Measurements from ENCODE around the gene DDB1. TPM values are rescaled to one million over a fixed set of nuclear protein-coding genes. Genes with fewer than 3 reads are reported as not detected.

Gene DDB1
- total RNA-seq, 2 experiments from 2014 or later = 308 to 315 TPM

- Mint-ChIP-seq H3K27ac (peak overlapping the region; percentile 99), H3K36me3 (peaks cover 30% of the 10 kb centered on the region), H3K4me1 (peaks cover 46% of the 10 kb centered on the region), H3K27me3 (no peaks in the 10 kb centered on the region), H3K4me3 (peak overlapping the region; percentile 95), H3K9me3 (no peaks in the 10 kb centered on the region)
- no peak for DNase-seq
These were observed 1.8 kb upstream of the DDB1 start for GRCh38 chr11:61334434-61335354.

- Mint-ChIP-seq H3K9me3 (no peaks in the 10 kb centered on the region), H3K27ac (peak overlapping the region; percentile 99), H3K27me3 (no peaks in the 10 kb centered on the region), H3K36me3 (peaks cover 32% of the 10 kb centered on the region), H3K4me1 (peaks cover 53% of the 10 kb centered on the region), H3K4me3 (peak overlapping the region; percentile 95)
- DNase-seq = no peak
These were observed 887 bp upstream of the DDB1 start for GRCh38 chr11:61333550-61334433.

- H3K4me1 Mint-ChIP-seq = peaks cover 64% of the 10 kb centered on the region
- DNase-seq = no peak
- peak overlapping the region; percentile 99 for H3K27ac Mint-ChIP-seq
- H3K9me3 Mint-ChIP-seq = no peaks in the 10 kb centered on the region
- no peaks in the 10 kb centered on the region for H3K27me3 Mint-ChIP-seq
- H3K36me3 Mint-ChIP-seq = peaks cover 43% of the 10 kb centered on the region
- peak overlapping the region; percentile 95 for H3K4me3 Mint-ChIP-seq
These were observed 566 bp downstream of the DDB1 start for GRCh38 chr11:61332281-61332796.

- Mint-ChIP-seq H3K4me1 (peaks cover 60% of the 10 kb centered on the region), H3K36me3 (peaks cover 43% of the 10 kb centered on the region), H3K4me3 (peak overlapping the region; percentile 95), H3K27me3 (no peaks in the 10 kb centered on the region), H3K9me3 (no peaks in the 10 kb centered on the region), H3K27ac (peak overlapping the region; percentile 99)
- DNase-seq = no peak
These were observed 1.3 kb downstream of the DDB1 start for GRCh38 chr11:61331651-61332050.

- no peak overlapping the region for H3K27ac Mint-ChIP-seq
- H3K4me1 Mint-ChIP-seq = peaks cover 56% of the 10 kb centered on the region
- peaks cover 49% of the 10 kb centered on the region for H3K36me3 Mint-ChIP-seq
- H3K4me3 Mint-ChIP-seq = no peak overlapping the region
- no peaks in the 10 kb centered on the region for H3K9me3 Mint-ChIP-seq
- no peaks in the 10 kb centered on the region for H3K27me3 Mint-ChIP-seq
- DNase-seq = no peak
These were observed 3.0 kb downstream of the DDB1 start for GRCh38 chr11:61329871-61330270.

- Mint-ChIP-seq H3K36me3 (peaks cover 55% of the 10 kb centered on the region), H3K9me3 (no peaks in the 10 kb centered on the region), H3K4me1 (peaks cover 44% of the 10 kb centered on the region), H3K27me3 (no peaks in the 10 kb centered on the region), H3K4me3 (no peak overlapping the region), H3K27ac (no peak overlapping the region)
- DNase-seq = no peak
These were observed 4.6 kb downstream of the DDB1 start for GRCh38 chr11:61328351-61328750.

- Mint-ChIP-seq H3K9me3 (no peaks in the 10 kb centered on the region), H3K27ac (no peak overlapping the region), H3K4me1 (peaks cover 42% of the 10 kb centered on the region), H3K27me3 (no peaks in the 10 kb centered on the region), H3K36me3 (peaks cover 58% of the 10 kb centered on the region), H3K4me3 (no peak overlapping the region)
- DNase-seq = no peak
These were observed 5.2 kb downstream of the DDB1 start for GRCh38 chr11:61327669-61328071.

GRCh38 chr11:61325649-61326414, 7.1 kb downstream of the DDB1 start:
- no peaks in the 10 kb centered on the region for H3K27me3 Mint-ChIP-seq
- no peak for DNase-seq
- H3K9me3 Mint-ChIP-seq = no peaks in the 10 kb centered on the region
- peaks cover 47% of the 10 kb centered on the region for H3K36me3 Mint-ChIP-seq
- H3K4me1 Mint-ChIP-seq = peaks cover 29% of the 10 kb centered on the region
- no peak overlapping the region for H3K27ac Mint-ChIP-seq
- H3K4me3 Mint-ChIP-seq = no peak overlapping the region

GRCh38 chr11:61315260-61315659, 17.6 kb downstream of the DDB1 start:
- H3K4me3 Mint-ChIP-seq = no peak overlapping the region
- H3K36me3 Mint-ChIP-seq = peaks cover 12% of the 10 kb centered on the region
- no peak overlapping the region for H3K27ac Mint-ChIP-seq
- no peak for DNase-seq
- H3K4me1 Mint-ChIP-seq = no peaks in the 10 kb centered on the region
- H3K27me3 Mint-ChIP-seq = no peaks in the 10 kb centered on the region
- no peaks in the 10 kb centered on the region for H3K9me3 Mint-ChIP-seq

GRCh38 chr11:61310749-61311148, 22.2 kb downstream of the DDB1 start:
- Mint-ChIP-seq H3K4me1 (no peaks in the 10 kb centered on the region), H3K9me3 (no peaks in the 10 kb centered on the region), H3K4me3 (no peak overlapping the region), H3K36me3 (peaks cover 7% of the 10 kb centered on the region), H3K27ac (no peak overlapping the region), H3K27me3 (no peaks in the 10 kb centered on the region)
- no peak for DNase-seq

GRCh38 chr11:61309739-61310138, 23.2 kb downstream of the DDB1 start:
- Mint-ChIP-seq H3K4me1 (no peaks in the 10 kb centered on the region), H3K9me3 (no peaks in the 10 kb centered on the region), H3K36me3 (peaks cover 7% of the 10 kb centered on the region), H3K4me3 (no peak overlapping the region), H3K27ac (no peak overlapping the region), H3K27me3 (no peaks in the 10 kb centered on the region)
- no peak for DNase-seq

- Mint-ChIP-seq H3K36me3 (peaks cover 7% of the 10 kb centered on the region), H3K27me3 (no peaks in the 10 kb centered on the region)
These were observed 23.8 kb downstream of the DDB1 start for GRCh38 chr11:61309141-61309540.

GRCh38 chr11:61307354-61307753, 25.6 kb downstream of the DDB1 start:
- H3K4me3 Mint-ChIP-seq = no peak overlapping the region
- peaks cover 7% of the 10 kb centered on the region for H3K36me3 Mint-ChIP-seq
- H3K9me3 Mint-ChIP-seq = no peaks in the 10 kb centered on the region
- DNase-seq = no peak
- no peaks in the 10 kb centered on the region for H3K27me3 Mint-ChIP-seq
- H3K4me1 Mint-ChIP-seq = no peaks in the 10 kb centered on the region
- H3K27ac Mint-ChIP-seq = no peak overlapping the region

More at GRCh38 chr11:61309141-61309540, 23.8 kb downstream of the DDB1 start:
- Mint-ChIP-seq H3K27ac (no peak overlapping the region), H3K4me1 (no peaks in the 10 kb centered on the region), H3K9me3 (no peaks in the 10 kb centered on the region), H3K4me3 (no peak overlapping the region)
- DNase-seq = no peak

- Mint-ChIP-seq H3K36me3 (peaks cover 13% of the 10 kb centered on the region), H3K27me3 (no peaks in the 10 kb centered on the region), H3K9me3 (no peaks in the 10 kb centered on the region), H3K27ac (no peak overlapping the region), H3K4me1 (no peaks in the 10 kb centered on the region), H3K4me3 (no peak overlapping the region)
- no peak for DNase-seq
These were observed 26.7 kb downstream of the DDB1 start for GRCh38 chr11:61306221-61306620.

Data from activated naive CD8-positive, alpha-beta T cell treated with anti-CD3 and anti-CD28 coated beads for 36 hours (primary cell).